ENCODE results near the gene SVIL.

DNA sequence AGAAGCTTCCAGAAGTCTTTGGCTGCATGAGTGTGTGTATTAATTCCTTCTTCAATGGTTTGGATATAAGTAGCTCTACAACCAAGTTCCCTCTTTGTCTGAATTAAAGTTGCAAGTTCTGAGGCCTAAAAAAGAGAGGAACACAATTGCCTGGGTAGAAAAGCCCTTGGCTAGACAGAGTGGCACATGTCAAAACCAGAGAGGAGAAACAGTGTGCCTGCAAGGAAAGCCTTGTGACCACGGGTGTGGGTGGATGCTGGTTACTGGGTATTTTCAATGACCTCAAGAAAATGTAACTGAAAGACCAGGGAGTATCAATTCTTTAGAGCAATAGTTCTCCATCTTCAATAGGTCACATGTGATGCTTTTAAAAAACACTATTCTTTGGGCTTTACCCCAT is 148.3 kb downstream of the SVIL start:
- TF ChIP-seq, protein P1, sequence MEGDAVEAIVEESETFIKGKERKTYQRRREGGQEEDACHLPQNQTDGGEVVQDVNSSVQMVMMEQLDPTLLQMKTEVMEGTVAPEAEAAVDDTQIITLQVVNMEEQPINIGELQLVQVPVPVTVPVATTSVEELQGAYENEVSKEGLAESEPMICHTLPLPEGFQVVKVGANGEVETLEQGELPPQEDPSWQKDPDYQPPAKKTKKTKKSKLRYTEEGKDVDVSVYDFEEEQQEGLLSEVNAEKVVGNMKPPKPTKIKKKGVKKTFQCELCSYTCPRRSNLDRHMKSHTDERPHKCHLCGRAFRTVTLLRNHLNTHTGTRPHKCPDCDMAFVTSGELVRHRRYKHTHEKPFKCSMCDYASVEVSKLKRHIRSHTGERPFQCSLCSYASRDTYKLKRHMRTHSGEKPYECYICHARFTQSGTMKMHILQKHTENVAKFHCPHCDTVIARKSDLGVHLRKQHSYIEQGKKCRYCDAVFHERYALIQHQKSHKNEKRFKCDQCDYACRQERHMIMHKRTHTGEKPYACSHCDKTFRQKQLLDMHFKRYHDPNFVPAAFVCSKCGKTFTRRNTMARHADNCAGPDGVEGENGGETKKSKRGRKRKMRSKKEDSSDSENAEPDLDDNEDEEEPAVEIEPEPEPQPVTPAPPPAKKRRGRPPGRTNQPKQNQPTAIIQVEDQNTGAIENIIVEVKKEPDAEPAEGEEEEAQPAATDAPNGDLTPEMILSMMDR (IDR thresholded peaks at IDR 0.05), result no peak
- TF ChIP-seq POLR2A (IDR thresholded peaks at IDR 0.05) (no peak), POLR2AphosphoS5 (IDR thresholded peaks at IDR 0.05) (no peak)
